Occipital lobe (tissue), 2 donors: ENCODE results near the gene HJV. TPM values are rescaled to one million over a fixed set of nuclear protein-coding genes. Genes with fewer than 3 reads are reported as not detected.

Experiments used
- DNase-seq: peaks from one replicate; lab custom pipeline; 2025; lab: John Stamatoyannopoulos, UW
- total RNA-seq: library from RNA; depleted of rRNA; stranded (reverse); fragments of >200 nt; gene quantifications from one replicate; pipeline ENCODE4 v1.2.3, GENCODE V29; 2014

The HJV gene
- total RNA-seq, 1 donor from 2014 or later = not detected

- no peak for DNase-seq
Measured at GRCh38 chr1:145992958-145993617, 28.4 kb downstream of the HJV start.

DNA sequence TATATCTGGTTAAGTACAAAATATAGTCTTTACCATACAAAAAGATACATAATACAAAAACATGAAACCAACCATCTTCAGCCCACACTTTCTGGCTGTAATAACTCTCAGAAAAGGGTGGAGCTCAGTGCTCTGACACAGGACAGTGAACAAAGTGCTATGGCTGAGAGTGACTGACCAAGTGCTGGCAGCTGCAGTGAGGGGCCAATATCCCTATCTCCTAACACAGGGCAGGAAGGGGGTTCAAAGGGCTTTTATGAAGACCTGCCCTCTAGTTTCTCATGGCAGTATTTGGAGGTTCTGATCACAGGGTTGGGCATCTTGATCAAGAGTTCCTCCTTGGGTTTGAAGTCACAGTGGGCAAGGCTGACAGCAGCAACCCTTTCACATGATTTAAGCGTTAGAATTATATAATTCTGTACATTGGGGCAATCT, 29.0 kb downstream of the HJV start:
- DNase-seq = no peak

GRCh38 chr1:145991735-145992412, 29.7 kb downstream of the HJV start:
- DNase-seq = no peak

- no peak for DNase-seq
Measured at GRCh38 chr1:145990249-145990855, 31.2 kb downstream of the HJV start.

GRCh38 chr1:145988773-145989172, 32.8 kb downstream of the HJV start:
- DNase-seq = no peak

DNA sequence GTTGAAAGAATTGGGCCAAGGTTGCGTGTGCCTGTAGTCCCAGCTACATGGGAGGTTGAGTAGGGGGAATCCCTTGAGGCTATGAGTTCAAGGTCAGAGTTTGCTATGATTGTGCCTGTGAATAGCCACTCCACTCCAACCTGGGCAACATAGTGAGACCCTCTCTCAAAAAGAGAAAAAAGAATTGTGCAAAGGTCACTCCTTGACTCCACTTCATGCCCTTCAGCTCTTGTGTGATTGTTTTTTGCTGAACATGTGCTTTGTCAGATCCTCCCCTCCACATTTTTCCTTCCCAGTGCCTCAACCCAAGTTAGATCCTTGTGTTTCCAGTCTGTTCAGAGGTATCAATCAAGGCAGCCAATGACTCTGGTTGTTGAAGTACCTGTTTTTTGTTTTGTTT, 33.6 kb downstream of the HJV start:
- DNase-seq = no peak

GRCh38 chr1:145986551-145986950, 35.0 kb downstream of the HJV start:
- DNase-seq = no peak

DNA sequence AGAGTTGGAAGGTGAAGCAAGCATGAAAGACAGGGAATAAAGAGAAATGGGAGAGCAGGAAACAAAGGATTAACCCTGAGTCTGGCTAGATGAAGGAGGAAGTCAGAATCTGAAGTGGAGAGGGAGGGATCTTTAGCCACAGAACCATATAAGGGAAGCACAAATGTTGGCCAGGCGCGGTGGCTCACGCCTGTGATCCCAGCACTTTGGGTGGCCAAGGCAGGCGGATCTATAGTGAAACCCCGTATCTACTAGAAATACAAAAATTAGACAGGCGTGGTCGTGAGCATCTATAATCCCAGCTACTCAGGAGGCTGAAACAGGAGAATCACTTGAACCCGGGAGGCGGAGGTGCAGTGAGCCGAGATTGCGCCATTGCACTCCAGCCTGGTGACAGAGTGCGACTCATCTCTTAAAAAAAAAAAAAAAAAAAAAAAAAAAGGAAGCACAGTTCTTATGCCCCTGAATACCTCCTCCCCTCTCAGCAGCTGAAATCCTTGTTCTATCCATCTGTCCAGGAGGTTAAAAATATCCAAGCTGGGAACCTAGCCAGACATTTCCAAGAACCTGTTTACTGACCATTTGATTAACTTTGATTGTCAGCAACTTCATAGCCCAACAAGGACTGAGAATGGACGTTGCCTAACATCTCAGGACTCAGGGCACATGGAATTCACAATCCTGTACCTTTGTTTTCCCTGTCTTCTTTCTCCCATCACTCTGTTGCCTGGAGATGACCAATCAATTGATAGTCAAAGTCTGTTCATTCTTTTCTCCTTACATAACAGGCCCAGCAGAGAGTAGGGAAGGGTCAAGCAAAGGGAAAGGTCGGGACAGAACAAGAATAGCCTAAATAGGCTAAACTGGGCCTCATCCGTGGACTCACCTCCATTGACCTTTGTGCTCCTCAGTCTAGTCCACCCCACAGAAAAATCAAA, 35.8 kb downstream of the HJV start:
- DNase-seq = no peak

- DNase-seq = no peak
Measured at GRCh38 chr1:145985129-145985501, 36.4 kb downstream of the HJV start.

DNA sequence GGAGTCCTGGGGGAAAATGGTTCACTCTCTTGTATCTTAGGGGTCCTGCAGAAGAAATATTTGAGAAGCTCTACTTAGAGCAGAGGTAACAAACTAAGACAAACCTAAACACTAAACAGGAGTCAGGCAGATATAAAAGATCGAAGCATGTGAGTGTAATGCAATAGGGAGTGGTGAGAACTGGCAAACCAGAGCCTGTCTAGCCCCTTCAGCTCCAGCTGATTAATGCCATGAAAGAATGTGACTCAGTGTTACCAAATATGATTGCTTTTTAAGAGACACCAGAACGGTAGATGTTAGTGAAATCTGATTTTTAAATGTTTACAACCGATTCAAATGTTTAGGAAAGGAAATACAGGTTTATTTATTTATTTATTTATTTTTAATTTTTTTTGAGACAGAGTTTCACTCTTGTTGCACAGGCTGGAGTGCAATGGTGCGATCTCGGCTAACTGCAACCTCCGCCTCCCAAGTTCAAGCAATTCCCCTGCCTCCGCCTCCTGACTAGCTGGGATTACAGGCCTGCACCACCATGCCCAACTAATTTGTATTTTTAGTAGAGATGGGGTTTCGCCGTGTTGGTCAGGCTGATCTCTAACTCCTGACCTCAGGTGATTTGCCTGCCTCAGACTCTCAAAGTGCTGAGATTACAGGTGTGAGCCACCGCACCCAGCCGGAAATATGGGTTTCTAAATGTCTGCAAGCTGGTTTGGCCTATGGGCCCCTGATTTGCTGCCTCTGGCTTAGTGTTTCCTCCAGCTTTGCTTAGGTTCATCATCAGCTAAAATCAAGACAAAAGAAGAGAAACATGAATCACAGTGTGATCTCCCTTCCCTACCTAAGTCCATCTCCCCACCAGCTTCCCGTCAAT, 37.3 kb downstream of the HJV start:
- no peak for DNase-seq

DNA sequence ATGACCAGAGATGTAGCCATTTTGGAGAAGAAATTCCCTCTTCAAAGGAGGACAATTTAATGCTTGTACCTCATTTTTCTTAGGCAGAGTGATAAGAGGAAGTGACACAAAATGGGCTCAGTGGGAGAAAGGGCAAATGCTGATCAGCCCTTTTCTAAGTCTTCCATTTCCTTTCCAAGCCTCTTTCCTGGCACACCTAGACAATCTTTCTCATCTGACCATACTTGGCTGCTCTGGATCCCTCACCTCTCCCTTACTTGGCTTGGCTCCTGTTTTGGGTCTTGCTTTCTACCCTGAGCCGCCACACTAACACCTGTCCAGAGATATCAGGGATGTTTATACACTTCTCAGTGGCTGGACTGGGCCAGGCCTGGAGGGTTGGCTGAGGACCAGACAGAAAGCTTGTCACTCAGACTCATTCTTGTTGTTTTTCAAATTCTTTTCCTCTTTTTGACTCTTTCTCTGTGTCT, 38.3 kb downstream of the HJV start:
- DNase-seq = no peak

DNA sequence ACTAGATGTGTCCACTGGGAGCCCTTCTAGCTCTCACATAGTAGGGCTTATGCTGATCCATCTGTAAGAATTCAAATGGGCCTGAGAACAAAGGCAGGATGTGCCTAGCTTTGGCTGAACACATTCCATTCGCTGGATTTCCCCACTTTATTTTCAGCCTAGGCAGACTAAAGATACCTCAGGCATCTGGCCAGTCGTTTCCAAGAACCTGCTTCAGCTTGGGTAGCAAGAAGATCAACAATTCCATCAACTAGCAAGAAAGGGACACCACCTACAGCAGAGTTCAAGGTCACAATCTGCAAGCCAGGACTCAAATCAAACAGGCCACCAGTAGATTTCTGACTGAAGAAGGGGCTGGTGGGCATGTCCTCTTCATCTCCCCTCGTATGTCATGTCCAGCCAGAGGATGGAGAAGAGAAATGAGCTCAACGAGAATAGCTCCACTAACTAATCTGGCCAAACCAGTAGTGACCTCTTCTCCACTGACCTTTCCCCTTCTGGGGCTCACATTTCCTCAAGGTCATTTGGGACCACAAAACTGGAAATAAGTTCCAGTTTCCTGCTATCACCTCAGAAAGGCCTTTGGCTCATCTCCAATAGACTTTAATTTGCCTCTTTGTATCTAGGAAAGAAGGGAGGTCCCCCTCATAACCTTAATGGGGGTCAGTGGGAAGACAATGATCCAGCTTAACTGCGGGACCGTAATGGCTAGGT, 39.4 kb downstream of the HJV start:
- no peak for DNase-seq

GRCh38 chr1:145980457-145980994, 41.0 kb downstream of the HJV start:
- DNase-seq = no peak

- no peak for DNase-seq
Measured at GRCh38 chr1:145979746-145980456, 41.6 kb downstream of the HJV start.

DNA sequence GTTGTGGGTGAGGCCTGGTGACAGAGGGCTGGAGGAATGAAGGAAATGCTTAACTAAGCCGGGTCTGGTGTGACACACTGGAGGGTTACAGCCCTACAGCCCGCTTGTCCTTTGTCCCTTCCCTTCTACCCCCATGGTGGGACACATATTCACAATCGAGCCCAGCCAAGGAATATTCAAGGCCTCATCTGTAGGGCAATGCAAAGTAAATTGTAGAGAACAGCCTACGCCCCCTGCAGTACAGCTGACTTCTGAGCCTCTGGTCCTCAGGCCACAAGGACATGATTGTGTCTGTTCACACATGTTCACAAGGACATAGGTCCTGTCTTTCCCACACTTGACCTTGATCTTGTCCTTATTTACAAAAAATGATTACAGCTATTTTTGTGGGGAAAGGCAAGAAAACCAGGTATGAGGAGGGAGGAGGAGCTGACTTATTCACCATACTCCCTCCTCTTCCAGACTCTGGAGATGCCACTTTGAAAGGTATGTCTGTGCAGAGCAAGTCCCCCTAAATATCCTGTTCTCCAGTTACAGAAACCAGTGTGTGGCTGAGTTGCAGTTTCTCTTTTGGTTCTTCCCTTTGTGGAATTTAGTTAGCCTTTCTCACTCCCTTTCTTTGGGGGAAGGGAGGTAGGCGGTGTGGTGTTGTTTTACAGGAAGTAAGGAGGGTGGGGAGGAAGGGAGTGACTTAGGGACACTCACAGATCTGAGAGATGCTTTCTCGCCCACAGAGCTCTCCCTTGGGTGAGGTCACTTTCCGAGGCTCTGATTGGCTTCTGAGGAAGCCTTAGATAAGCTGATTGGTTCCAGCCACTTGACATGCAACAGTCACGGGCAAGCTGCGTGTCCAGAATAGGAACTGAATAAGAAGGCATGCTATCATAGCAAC, 42.4 kb downstream of the HJV start:
- DNase-seq = peak; percentile 92

DNA sequence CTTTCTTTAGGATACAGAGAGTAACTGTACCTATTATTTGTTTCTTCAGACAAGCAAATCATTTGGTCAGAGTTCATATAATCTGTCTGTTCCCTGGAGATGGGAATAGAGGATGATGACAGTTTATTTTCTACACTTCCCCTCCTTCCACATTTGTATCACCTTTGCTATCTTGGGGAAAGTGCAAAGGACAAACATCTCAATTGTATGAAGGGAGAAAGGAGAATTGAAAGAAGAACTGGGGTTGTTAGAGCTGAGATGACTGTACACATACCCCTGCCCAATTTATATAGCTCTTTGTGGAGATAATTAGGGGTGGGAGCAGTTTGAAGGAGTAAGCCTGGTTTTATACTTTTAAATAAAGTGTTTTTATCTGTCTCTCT, 43.1 kb downstream of the HJV start:
- no peak for DNase-seq

- DNase-seq = peak; percentile 70
Measured at GRCh38 chr1:145977486-145978470, 43.8 kb downstream of the HJV start.
